ENCODE results near the gene KIAA0232. TPM values are rescaled to one million over a fixed set of nuclear protein-coding genes. Genes with fewer than 3 reads are reported as not detected.
"Not testable (repeated sequence)": the region's sequence is repeated elsewhere in the genome, so short reads cannot be mapped to it uniquely, and the experiment has no call there.

The KIAA0232 gene
- total and polyA plus RNA-seq, 2 experiments from 2014 or later, result 11.3 to 34.3 TPM

GRCh38 chr4:6788123-6788522, 5.6 kb downstream of the KIAA0232 start:
- no peaks in the 10 kb centered on the region for H3K27me3 ChIP-seq
- no peaks in the 10 kb centered on the region for H3K9me2 ChIP-seq (replicated peaks; ENCODE audit: insufficient read depth)
- peaks cover 94% of the 10 kb centered on the region for H4K20me1 ChIP-seq (ENCODE audit: insufficient read depth, poor library complexity, severe bottlenecking)
- peaks cover 97% of the 10 kb centered on the region for H3K79me2 ChIP-seq
- no peak for TF ChIP-seq EZH2 (IDR thresholded peaks at IDR 0.05; ENCODE audit: borderline replicate concordance)
- TF ChIP-seq EZH2phosphoT487 (IDR thresholded peaks at IDR 0.05; ENCODE audit: low read depth, severe bottlenecking, unreplicated experiment), result no peak
- TF ChIP-seq, protein P1, sequence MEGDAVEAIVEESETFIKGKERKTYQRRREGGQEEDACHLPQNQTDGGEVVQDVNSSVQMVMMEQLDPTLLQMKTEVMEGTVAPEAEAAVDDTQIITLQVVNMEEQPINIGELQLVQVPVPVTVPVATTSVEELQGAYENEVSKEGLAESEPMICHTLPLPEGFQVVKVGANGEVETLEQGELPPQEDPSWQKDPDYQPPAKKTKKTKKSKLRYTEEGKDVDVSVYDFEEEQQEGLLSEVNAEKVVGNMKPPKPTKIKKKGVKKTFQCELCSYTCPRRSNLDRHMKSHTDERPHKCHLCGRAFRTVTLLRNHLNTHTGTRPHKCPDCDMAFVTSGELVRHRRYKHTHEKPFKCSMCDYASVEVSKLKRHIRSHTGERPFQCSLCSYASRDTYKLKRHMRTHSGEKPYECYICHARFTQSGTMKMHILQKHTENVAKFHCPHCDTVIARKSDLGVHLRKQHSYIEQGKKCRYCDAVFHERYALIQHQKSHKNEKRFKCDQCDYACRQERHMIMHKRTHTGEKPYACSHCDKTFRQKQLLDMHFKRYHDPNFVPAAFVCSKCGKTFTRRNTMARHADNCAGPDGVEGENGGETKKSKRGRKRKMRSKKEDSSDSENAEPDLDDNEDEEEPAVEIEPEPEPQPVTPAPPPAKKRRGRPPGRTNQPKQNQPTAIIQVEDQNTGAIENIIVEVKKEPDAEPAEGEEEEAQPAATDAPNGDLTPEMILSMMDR (IDR thresholded peaks at IDR 0.05; ENCODE audit: poor library complexity), result no peak
- H3K9me3 ChIP-seq (ENCODE audit: low read depth), result no peaks in the 10 kb centered on the region
- WGBS (ENCODE audit: low lambda C conversion rate, missing lambda C conversion rate), result 92% methylated on average over 7 of the region's 7 CpGs
- H3K4me2 ChIP-seq, result no peak overlapping the region
- DNase-seq (ENCODE audit: low spot score), result no peak
- no peak overlapping the region for H2AFZ ChIP-seq
- no peak overlapping the region for H3K27ac ChIP-seq
- no peaks in the 10 kb centered on the region for H3K36me3 ChIP-seq (replicated peaks; ENCODE audit: insufficient read depth, low read depth)
- H3K4me1 ChIP-seq (ENCODE audit: insufficient read depth), result peaks cover 11% of the 10 kb centered on the region
- H3K4me3 ChIP-seq, result no peak overlapping the region

- not testable (repeated sequence) for H3K36me3 ChIP-seq (replicated peaks; ENCODE audit: insufficient read depth, low read depth); H3K27me3 ChIP-seq; H2AFZ ChIP-seq; H3K4me1 ChIP-seq (ENCODE audit: insufficient read depth); H3K27ac ChIP-seq; DNase-seq (ENCODE audit: low spot score); H3K4me3 ChIP-seq; H3K9me2 ChIP-seq (replicated peaks; ENCODE audit: insufficient read depth); H3K9me3 ChIP-seq (ENCODE audit: low read depth); H3K4me2 ChIP-seq
- WGBS (ENCODE audit: low lambda C conversion rate, missing lambda C conversion rate), result 96% methylated on average over 4 of the region's 4 CpGs
- peaks cover 100% of the 10 kb centered on the region for H3K79me2 ChIP-seq
- H4K20me1 ChIP-seq (ENCODE audit: insufficient read depth, poor library complexity, severe bottlenecking), result peaks cover 99% of the 10 kb centered on the region
These were observed 8.7 kb downstream of the KIAA0232 start for GRCh38 chr4:6791245-6791644.

GRCh38 chr4:6791796-6792195, 9.3 kb downstream of the KIAA0232 start:
- H3K27ac ChIP-seq; H3K9me3 ChIP-seq (ENCODE audit: low read depth); H3K4me1 ChIP-seq (ENCODE audit: insufficient read depth); H3K4me3 ChIP-seq; H3K9me2 ChIP-seq (replicated peaks; ENCODE audit: insufficient read depth); H3K27me3 ChIP-seq; H3K4me2 ChIP-seq; H3K36me3 ChIP-seq (replicated peaks; ENCODE audit: insufficient read depth, low read depth); DNase-seq (ENCODE audit: low spot score); H2AFZ ChIP-seq: not testable (repeated sequence)
- 91% methylated on average over 3 of the region's 3 CpGs for WGBS (ENCODE audit: low lambda C conversion rate, missing lambda C conversion rate)
- H3K79me2 ChIP-seq, result peaks cover 100% of the 10 kb centered on the region
- peaks cover 99% of the 10 kb centered on the region for H4K20me1 ChIP-seq (ENCODE audit: insufficient read depth, poor library complexity, severe bottlenecking)

GRCh38 chr4:6794189-6794588, 11.7 kb downstream of the KIAA0232 start:
- Histone ChIP-seq H3K4me3 (no peak overlapping the region), H3K4me1 (ENCODE audit: insufficient read depth) (no peaks in the 10 kb centered on the region), H3K36me3 (replicated peaks; ENCODE audit: insufficient read depth, low read depth) (no peaks in the 10 kb centered on the region), H3K9me3 (ENCODE audit: low read depth) (no peaks in the 10 kb centered on the region), H2AFZ (no peak overlapping the region), H3K79me2 (peaks cover 100% of the 10 kb centered on the region), H3K4me2 (no peak overlapping the region), H3K9me2 (replicated peaks; ENCODE audit: insufficient read depth) (no peaks in the 10 kb centered on the region), H3K27me3 (no peaks in the 10 kb centered on the region), H4K20me1 (ENCODE audit: insufficient read depth, poor library complexity, severe bottlenecking) (peaks cover 99% of the 10 kb centered on the region), H3K27ac (no peak overlapping the region)
- TF ChIP-seq EZH2phosphoT487 (IDR thresholded peaks at IDR 0.05; ENCODE audit: low read depth, severe bottlenecking, unreplicated experiment) (no peak), EZH2 (IDR thresholded peaks at IDR 0.05; ENCODE audit: borderline replicate concordance) (no peak)
- TF ChIP-seq, protein P1 (IDR thresholded peaks at IDR 0.05; ENCODE audit: poor library complexity), result no peak
- 95% methylated on average over 4 of the region's 4 CpGs for WGBS (ENCODE audit: low lambda C conversion rate, missing lambda C conversion rate)
- DNase-seq (ENCODE audit: low spot score), result no peak
